Stimulated activated CD4-positive, alpha-beta T cell treated with anti-CD3 and anti-CD28 coated beads, TNF-alpha, amount 100 ng/mL, for 48 hours (primary cell): ENCODE results near the gene SURF4.
"Not testable (repeated sequence)": the region's sequence is repeated elsewhere in the genome, so short reads cannot be mapped to it uniquely, and the experiment has no call there.

ENCODE experiments used
- DNase-seq, 3 donors: peaks; one replicate each; pipeline ENCODE4 v3.0.0-alpha.2; 2020; ENCODE audit warnings: low read depth in 3 of 3

The SURF4 gene

GRCh38 chr9:133334888-133335287 lies 41.0 kb downstream of the SURF4 start:
- DNase-seq: not testable (repeated sequence)

DNA sequence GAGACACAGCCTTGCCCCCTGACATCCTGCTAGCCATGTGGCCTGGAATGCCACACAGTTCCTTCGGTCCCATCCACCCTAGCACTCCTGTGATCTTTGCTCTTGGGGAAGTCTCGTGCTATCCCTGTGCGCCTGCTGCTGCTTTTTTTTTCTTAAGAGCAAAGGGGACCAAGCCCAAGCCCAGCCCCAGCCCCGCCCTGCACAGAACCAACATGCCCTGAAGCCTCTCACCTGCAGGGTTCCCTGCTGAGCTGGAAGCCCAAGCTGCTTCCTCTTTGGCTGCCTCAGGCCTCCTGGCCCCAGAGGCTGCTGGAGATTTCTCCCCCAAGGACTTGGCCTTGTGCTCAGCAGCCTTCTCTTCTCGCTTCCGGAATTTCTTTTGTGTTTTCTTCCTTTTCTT lies 41.7 kb downstream of the SURF4 start:
- DNase-seq: no peak

GRCh38 chr9:133333566-133333965 lies 42.3 kb downstream of the SURF4 start:
- DNase-seq: no peak

GRCh38 chr9:133333011-133333410 lies 42.8 kb downstream of the SURF4 start:
- DNase-seq: no peak

DNA sequence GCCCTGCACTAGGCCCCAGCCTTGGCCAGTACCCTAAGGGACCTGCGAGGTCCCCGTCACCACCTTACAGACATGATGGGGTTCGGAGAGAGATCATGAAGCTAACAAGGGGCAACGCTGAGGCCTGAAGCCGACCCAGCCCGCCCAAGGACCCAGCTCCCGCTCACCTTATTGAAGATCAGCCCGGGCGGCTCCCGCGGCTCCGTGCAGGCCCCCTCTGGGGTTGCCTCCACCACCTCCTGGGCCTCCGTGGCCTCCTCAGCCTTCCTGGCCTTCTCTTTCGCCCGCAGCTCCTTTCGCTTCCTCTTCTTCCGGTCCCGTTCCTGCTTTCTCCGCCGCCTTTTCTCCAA lies 43.5 kb downstream of the SURF4 start:
- no peak for DNase-seq

GRCh38 chr9:133331641-133332380 lies 44.0 kb downstream of the SURF4 start:
- DNase-seq: no peak

GRCh38 chr9:133331221-133331620 lies 44.6 kb downstream of the SURF4 start:
- DNase-seq: no peak

- DNase-seq: not testable (repeated sequence)
These were observed 46.3 kb downstream of the SURF4 start for GRCh38 chr9:133329306-133330156.

- DNase-seq: no peak
These were observed 47.9 kb downstream of the SURF4 start for GRCh38 chr9:133327834-133328484.

GRCh38 chr9:133327021-133327420 lies 48.8 kb downstream of the SURF4 start:
- DNase-seq: not testable (repeated sequence)

DNA sequence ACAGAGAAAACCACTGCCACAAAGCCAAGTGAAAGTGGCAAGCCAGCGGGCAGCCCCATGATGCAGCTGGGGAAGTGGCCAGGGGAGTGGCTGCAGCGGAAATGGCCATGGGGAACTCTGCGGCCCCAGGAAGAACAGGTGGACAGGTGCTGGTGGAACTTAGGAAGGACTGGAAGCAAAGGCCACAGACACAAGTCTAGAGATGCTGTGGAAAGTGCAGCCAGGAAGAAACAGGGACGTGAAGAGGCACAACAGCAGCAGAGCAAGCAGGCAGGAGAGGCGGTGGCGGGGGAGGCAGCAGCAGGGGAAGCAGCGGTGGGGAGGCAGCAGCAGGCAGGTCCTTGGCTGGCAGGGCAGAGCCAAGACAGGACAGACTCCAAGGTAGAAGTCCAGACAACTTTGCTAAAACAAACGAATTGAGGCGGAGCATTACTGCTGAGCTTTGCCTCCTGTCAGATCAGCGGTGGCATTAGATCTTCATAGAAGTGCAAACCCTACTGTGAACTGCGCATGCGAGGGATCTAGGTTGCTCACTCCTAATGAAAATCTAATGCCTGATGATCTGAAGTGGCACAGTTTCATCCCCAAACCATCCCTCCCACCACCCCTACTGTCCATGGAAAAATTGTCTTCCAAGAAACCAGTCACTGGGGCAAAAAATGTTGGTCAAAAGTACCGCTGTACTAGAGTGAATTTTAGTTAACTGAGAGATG lies 51.7 kb downstream of the SURF4 start:
- no peak for DNase-seq

- no peak for DNase-seq
These were observed 52.6 kb downstream of the SURF4 start for GRCh38 chr9:133323211-133323610.

- DNase-seq: no peak
These were observed 53.2 kb downstream of the SURF4 start for GRCh38 chr9:133322701-133323100.

DNA sequence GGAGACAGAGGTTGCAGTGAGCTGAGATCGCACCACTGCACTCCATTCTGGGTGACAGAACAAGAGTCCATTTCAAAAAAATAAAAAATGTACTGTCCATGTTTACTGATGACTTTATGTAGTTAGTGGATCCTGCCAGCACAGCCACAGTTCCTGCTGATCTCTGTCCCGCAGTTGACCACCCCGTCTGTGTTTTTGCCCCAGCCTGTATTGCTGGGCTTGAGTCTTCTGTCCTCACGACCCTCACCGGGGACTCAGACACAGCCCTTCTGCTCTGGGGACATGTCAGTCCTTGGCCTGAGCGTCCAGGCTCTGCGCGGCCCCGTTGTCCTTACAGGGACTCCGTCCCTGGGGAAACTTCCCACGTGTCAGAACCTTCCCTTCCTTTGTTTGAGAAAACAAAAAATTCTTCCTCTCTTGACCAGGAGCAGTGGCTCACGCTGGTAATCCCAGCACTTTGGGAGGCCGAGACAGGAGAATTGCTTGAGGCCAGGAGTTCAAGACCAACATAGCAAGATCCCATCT lies 54.4 kb downstream of the SURF4 start:
- no peak for DNase-seq

GRCh38 chr9:133320421-133320881 lies 55.4 kb downstream of the SURF4 start:
- no peak for DNase-seq

GRCh38 chr9:133317551-133317950 lies 58.3 kb downstream of the SURF4 start:
- not testable (repeated sequence) for DNase-seq

DNA sequence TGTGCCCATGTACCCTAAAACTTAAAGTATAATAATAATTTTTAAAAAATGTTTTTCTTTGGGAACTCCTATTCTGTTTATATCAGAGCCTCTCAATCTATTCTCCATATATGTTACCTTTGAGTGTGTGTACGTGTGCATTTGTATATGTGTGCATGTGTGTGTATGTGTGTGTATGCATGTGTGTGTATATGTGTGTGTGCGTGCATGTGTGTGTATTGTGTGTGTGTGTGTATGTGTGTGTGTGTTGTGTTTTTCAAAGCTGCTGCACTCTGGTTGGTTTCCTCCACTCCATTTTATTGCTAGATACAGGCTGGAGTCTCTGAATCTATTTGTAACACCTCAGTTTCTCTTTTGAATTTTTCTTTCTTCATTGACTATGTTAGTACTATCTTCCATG lies 59.9 kb downstream of the SURF4 start:
- no peak for DNase-seq
